GM19099 (cell line): Measurements from ENCODE around the gene ANKH.

Experiments used
- POLR2A ChIP-seq: IDR thresholded peaks from 3 replicates; pipeline ENCODE4 v1.6.1; 2011; ENCODE audit warnings: low read depth; ENCODE audit not compliant: insufficient read length; ENCODE audit errors: extremely low read depth

ANKH gene

GRCh38 chr5:14824499-14824898 is 47.1 kb downstream of the ANKH start:
- no peak for TF ChIP-seq POLR2A

- no peak for TF ChIP-seq POLR2A
Observed at GRCh38 chr5:14821100-14821845, 50.3 kb downstream of the ANKH start.

- no peak for TF ChIP-seq POLR2A
Observed at GRCh38 chr5:14818931-14819790, 52.4 kb downstream of the ANKH start.

GRCh38 chr5:14816999-14817761 is 54.4 kb downstream of the ANKH start:
- TF ChIP-seq POLR2A = no peak

DNA sequence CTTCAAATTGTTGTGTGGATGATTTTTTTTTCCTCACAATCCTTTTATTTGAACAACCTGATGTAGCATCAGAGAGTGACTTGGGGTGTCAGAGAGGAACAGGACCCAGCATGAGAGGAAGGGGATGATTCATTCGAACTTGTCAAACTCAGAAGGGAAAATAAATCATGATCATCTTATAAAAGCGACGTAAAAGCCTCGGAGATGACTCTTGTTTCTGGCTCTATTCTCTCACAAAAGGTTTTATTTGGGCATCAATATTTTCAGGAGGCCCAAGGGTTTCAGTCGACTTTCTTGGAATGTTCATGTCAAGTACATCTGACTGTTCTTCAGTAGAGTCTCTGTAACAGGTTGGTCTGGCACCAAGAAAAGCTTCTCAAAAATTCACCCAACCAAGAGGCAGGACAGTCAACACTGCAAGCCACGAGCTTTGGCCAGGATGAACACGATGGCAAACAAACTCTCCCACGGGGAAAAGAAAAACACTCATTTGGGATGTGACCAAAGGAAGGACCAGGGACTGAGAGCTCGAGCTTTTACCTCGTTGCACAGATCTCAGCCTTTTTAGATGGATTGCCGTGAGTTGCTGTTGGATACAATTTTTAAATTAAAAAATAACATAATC is 55.1 kb downstream of the ANKH start:
- TF ChIP-seq POLR2A = no peak

GRCh38 chr5:14813747-14814146 is 57.8 kb downstream of the ANKH start:
- no peak for TF ChIP-seq POLR2A

- no peak for TF ChIP-seq POLR2A
Observed at GRCh38 chr5:14812166-14812565, 59.4 kb downstream of the ANKH start.

DNA sequence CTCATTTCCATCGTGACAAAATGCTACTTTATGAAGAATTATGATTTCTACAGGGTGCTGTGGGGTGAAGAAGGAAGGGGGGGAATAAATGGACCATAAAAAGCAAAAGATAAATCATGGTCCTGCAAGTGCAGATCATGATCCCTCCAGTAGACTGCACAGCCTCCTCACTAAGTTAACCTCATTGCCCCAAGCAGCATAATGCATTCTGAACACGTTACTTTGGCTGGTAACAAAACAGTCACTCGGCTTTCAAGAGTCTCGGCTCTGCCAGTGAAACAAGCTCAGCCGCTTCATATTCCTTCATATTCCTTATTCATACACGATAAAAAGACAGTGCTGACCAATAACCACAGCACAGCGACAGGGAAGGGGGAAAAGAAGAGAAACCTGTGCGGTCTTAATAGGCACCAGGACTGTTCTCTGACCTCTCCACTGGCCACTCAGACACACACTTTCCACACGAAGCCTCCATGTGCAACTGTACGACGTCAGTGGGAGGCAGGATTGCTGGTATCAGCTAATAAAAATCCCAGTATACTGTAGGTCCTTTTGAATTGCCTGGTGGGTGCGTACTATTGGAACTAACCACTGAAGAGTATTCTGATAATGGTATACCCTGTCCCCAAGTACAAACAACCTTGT is 60.5 kb downstream of the ANKH start:
- TF ChIP-seq POLR2A = no peak

GRCh38 chr5:14810282-14810681 is 61.3 kb downstream of the ANKH start:
- no peak for TF ChIP-seq POLR2A

DNA sequence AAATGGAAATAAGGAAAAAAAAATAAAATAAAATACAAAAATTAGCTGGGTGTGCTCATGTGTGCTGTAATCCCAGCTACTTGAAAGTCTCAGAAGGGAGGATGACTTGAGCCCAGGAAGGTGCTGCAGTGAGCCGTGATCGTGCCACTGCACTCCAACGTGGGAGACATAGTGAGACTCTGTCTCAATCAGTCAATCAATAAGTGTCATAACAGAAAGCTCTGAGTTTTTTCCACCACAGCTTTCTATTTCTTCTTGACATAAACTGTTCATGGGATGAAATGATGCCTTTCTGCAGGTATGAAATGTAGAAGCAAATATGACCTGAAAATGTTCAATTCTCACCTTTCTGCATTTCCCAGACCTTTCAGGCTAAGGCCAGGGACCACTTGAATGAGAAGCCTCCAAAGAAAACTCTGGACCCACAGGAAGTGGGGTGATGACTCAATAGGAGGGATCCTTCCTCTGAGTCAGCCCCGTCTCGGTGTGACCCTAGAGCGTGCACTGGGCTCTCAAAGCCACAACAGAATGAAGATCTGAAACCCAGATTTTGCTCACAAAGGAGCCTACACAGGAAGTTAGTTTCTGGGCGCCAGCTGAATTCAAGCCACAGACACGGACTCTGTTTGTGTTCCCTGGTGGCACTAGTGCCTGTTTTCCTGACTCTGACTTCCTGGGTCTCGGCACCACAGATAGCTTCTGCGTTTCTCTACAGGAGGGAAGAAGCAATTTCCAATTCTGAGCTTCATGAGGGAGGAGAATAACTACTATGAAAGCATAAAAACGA is 62.0 kb downstream of the ANKH start:
- TF ChIP-seq POLR2A = no peak

GRCh38 chr5:14807471-14807870 is 64.1 kb downstream of the ANKH start:
- TF ChIP-seq POLR2A = no peak

- no peak for TF ChIP-seq POLR2A
Observed at GRCh38 chr5:14806456-14806855, 65.1 kb downstream of the ANKH start.

DNA sequence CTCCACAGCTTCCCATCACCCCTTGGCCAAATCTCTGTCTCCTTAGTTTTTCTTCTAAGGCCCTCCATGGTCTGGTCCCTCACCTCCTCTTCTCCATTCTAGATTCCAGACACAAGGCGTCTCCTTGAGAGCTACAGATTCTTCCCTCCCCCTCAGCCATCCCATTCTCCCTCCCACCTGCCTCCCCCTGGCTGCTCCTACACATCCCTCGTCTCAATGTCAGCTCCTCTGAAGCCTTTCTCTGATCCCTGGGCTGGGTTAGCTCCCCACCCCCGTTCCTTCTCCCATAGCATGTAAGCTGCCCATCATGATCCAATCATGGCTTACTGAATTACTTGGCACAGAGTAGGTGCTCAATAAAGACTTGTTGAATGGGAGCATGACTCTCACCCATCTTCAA is 69.0 kb downstream of the ANKH start:
- TF ChIP-seq POLR2A = no peak

DNA sequence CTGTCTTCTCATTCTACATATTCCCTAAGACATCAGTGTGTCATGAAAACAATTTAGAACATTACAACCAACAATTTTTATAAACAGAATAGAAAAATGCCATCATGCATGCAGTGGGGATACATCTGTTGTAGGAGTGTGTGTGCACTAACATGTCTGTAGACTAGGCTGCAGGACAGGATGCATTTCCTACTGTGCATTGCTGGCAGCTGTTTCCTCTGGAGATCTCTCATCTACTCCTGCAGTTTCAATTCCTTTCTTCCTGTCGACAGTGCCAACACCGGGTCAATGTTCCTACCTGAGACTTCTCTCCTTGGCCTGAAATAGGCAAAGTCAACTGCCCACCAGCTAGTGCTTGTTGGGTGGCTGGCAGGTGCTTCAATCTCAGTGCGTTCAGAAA is 69.8 kb downstream of the ANKH start:
- no peak for TF ChIP-seq POLR2A
